K562 (cell line): Measurements from ENCODE around the gene NSRP1. TPM values are rescaled to one million over a fixed set of nuclear protein-coding genes. Genes with fewer than 3 reads are reported as not detected.
A peak's percentile ranks its signal among the peaks of the same experiment; 100 is the strongest.

Experiments used
- ATF1 ChIP-seq, 2 experiments: fragments of 450-650 bp in 1 of 2; IDR thresholded peaks; 2 replicates each; pipeline ENCODE4 v1.6.1; 2016; ENCODE audit warnings: missing compliant biosample characterization in 1 of 2, missing genetic modification characterization in 1 of 2
- CXXC5 ChIP-seq: fragments of 250-450 bp; sonication (Bioruptor Pico); IDR thresholded peaks from 2 replicates; pipeline ENCODE4 v1.8.0; 2022; ENCODE audit warnings: inconsistent platforms, mild to moderate bottlenecking, moderate library complexity
- FOXK1 ChIP-seq: sonication (generic); formaldehyde crosslinking; IDR thresholded peaks from 2 replicates; pipeline ENCODE4 v1.8.0; 2022; ENCODE audit warnings: missing genetic modification reagents, mild to moderate bottlenecking, borderline replicate concordance
- GABPA ChIP-seq: fragments of 200-800 bp; sonication (Bioruptor generic); conservative IDR thresholded peaks from 2 replicates; pipeline ENCODE4 v1.6.1; 2016; ENCODE audit warnings: low read depth, missing genetic modification characterization, missing compliant biosample characterization
- HDAC2 ChIP-seq: fragments of 450-650 bp; IDR thresholded peaks from 2 replicates; pipeline ENCODE4 v1.6.1; 2016; ENCODE audit warnings: mild to moderate bottlenecking
- LARP7 ChIP-seq: fragments of 450-650 bp; IDR thresholded peaks from 2 replicates; pipeline ENCODE4 v1.6.1; 2016
- NRF1 ChIP-seq, 2 experiments: fragments of 450-650 bp; IDR thresholded peaks in 1 of 2; conservative IDR thresholded peaks in 1 of 2; 2 replicates each; pipeline ENCODE4 v1.6.1; 2014; ENCODE audit warnings: mild to moderate bottlenecking in 2 of 2
- PREB ChIP-seq: sonication (generic); formaldehyde crosslinking; IDR thresholded peaks from 2 replicates; pipeline ENCODE4 v1.8.1; 2023; ENCODE audit warnings: mild to moderate bottlenecking, missing genetic modification reagents
- RFX1 ChIP-seq: fragments of 450-650 bp; IDR thresholded peaks from 2 replicates; pipeline ENCODE4 v1.6.1; 2016; ENCODE audit warnings: mild to moderate bottlenecking, moderate library complexity
- TEAD2 ChIP-seq: fragments of 450-650 bp; IDR thresholded peaks from 2 replicates; pipeline ENCODE4 v1.6.1; 2016; ENCODE audit warnings: missing genetic modification characterization, control low read depth, missing compliant biosample characterization
- polyA plus RNA-seq, 8 experiments: library from polyadenylated mRNA; depleted of rRNA in 4 of 8; stranded (reverse) in 5 of 8; unstranded in 3 of 8; fragments of >200 nt; fragmentation: Nextera tagmentation in 2 of 8; fragmentation: Illumina TruSeq in 1 of 8; extraction: Ambion mirVana in 2 of 8; extraction: Trizol in 1 of 8; gene quantifications; 2 replicates each; pipeline versions ENCODE4 v1.2.1 to v1.2.3, GENCODE V29; 2011 to 2014; ENCODE audit warnings: inconsistent platforms in 1 of 8, missing spikeins in 1 of 8
- total RNA-seq, 7 experiments: library from RNA; depleted of rRNA in 6 of 7; stranded (reverse); fragments of >200 nt in 6 of 7; fragmentation: Illumina TruSeq in 2 of 7; extraction: Trizol in 2 of 7; gene quantifications; 2 replicates each; pipeline versions ENCODE4 v1.2.1 to v1.2.3, GENCODE V29; 2011 to 2021; ENCODE audit warnings: low replicate concordance in 1 of 7
- TF ChIP-seq, protein P1 (sequence below): fragments of 450-650 bp; IDR thresholded peaks from 2 replicates; pipeline ENCODE4 v1.6.1; 2016; ENCODE audit warnings: mild to moderate bottlenecking, moderate library complexity
- TF ChIP-seq, protein P2 (sequence below): fragments of 250-450 bp; sonication (Bioruptor Pico); IDR thresholded peaks from 2 replicates; pipeline ENCODE4 v1.5.0; 2021; ENCODE audit warnings: mild to moderate bottlenecking, borderline replicate concordance

NSRP1 gene
- total and polyA plus RNA-seq, 9 of the 15 experiments (the other 6 are each of a cell fraction or from before 2014, with no cell fraction given) = 18.4 to 68.6 (median 32.7) TPM

- TF ChIP-seq, protein P1, sequence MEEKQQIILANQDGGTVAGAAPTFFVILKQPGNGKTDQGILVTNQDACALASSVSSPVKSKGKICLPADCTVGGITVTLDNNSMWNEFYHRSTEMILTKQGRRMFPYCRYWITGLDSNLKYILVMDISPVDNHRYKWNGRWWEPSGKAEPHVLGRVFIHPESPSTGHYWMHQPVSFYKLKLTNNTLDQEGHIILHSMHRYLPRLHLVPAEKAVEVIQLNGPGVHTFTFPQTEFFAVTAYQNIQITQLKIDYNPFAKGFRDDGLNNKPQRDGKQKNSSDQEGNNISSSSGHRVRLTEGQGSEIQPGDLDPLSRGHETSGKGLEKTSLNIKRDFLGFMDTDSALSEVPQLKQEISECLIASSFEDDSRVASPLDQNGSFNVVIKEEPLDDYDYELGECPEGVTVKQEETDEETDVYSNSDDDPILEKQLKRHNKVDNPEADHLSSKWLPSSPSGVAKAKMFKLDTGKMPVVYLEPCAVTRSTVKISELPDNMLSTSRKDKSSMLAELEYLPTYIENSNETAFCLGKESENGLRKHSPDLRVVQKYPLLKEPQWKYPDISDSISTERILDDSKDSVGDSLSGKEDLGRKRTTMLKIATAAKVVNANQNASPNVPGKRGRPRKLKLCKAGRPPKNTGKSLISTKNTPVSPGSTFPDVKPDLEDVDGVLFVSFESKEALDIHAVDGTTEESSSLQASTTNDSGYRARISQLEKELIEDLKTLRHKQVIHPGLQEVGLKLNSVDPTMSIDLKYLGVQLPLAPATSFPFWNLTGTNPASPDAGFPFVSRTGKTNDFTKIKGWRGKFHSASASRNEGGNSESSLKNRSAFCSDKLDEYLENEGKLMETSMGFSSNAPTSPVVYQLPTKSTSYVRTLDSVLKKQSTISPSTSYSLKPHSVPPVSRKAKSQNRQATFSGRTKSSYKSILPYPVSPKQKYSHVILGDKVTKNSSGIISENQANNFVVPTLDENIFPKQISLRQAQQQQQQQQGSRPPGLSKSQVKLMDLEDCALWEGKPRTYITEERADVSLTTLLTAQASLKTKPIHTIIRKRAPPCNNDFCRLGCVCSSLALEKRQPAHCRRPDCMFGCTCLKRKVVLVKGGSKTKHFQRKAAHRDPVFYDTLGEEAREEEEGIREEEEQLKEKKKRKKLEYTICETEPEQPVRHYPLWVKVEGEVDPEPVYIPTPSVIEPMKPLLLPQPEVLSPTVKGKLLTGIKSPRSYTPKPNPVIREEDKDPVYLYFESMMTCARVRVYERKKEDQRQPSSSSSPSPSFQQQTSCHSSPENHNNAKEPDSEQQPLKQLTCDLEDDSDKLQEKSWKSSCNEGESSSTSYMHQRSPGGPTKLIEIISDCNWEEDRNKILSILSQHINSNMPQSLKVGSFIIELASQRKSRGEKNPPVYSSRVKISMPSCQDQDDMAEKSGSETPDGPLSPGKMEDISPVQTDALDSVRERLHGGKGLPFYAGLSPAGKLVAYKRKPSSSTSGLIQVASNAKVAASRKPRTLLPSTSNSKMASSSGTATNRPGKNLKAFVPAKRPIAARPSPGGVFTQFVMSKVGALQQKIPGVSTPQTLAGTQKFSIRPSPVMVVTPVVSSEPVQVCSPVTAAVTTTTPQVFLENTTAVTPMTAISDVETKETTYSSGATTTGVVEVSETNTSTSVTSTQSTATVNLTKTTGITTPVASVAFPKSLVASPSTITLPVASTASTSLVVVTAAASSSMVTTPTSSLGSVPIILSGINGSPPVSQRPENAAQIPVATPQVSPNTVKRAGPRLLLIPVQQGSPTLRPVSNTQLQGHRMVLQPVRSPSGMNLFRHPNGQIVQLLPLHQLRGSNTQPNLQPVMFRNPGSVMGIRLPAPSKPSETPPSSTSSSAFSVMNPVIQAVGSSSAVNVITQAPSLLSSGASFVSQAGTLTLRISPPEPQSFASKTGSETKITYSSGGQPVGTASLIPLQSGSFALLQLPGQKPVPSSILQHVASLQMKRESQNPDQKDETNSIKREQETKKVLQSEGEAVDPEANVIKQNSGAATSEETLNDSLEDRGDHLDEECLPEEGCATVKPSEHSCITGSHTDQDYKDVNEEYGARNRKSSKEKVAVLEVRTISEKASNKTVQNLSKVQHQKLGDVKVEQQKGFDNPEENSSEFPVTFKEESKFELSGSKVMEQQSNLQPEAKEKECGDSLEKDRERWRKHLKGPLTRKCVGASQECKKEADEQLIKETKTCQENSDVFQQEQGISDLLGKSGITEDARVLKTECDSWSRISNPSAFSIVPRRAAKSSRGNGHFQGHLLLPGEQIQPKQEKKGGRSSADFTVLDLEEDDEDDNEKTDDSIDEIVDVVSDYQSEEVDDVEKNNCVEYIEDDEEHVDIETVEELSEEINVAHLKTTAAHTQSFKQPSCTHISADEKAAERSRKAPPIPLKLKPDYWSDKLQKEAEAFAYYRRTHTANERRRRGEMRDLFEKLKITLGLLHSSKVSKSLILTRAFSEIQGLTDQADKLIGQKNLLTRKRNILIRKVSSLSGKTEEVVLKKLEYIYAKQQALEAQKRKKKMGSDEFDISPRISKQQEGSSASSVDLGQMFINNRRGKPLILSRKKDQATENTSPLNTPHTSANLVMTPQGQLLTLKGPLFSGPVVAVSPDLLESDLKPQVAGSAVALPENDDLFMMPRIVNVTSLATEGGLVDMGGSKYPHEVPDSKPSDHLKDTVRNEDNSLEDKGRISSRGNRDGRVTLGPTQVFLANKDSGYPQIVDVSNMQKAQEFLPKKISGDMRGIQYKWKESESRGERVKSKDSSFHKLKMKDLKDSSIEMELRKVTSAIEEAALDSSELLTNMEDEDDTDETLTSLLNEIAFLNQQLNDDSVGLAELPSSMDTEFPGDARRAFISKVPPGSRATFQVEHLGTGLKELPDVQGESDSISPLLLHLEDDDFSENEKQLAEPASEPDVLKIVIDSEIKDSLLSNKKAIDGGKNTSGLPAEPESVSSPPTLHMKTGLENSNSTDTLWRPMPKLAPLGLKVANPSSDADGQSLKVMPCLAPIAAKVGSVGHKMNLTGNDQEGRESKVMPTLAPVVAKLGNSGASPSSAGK = no peak
- TF ChIP-seq PREB (0 out of 2 replicates have a peak, but pooled peaks have one; percentile 44), TEAD2 (tag) (no peak), CXXC5 (CRISPR knock-in tag) (peak; percentile 80), ATF1 (CRISPR knock-in tag; IDR thresholded peaks at IDR 0.05) (no peak), ATF1 (tag; IDR thresholded peaks at IDR 0.05) (peak; percentile 71), FOXK1 (CRISPR knock-in tag) (peak; percentile 76; the same call in 1 of the 2 replicates), LARP7 (no peak), NRF1 (conservative IDR thresholded peaks at IDR 0.05 in 1 of 2, IDR thresholded peaks at IDR 0.05 in 1 of 2) (peak; percentile 37 to 49; a peak in 2 of 4 replicates), RFX1 (peak; percentile 87), HDAC2 (peak; percentile 87; the same call in 1 of the 2 replicates), GABPA (0 out of 2 replicates have a peak, but pooled peaks have one; percentile 12)
- TF ChIP-seq, protein P2, sequence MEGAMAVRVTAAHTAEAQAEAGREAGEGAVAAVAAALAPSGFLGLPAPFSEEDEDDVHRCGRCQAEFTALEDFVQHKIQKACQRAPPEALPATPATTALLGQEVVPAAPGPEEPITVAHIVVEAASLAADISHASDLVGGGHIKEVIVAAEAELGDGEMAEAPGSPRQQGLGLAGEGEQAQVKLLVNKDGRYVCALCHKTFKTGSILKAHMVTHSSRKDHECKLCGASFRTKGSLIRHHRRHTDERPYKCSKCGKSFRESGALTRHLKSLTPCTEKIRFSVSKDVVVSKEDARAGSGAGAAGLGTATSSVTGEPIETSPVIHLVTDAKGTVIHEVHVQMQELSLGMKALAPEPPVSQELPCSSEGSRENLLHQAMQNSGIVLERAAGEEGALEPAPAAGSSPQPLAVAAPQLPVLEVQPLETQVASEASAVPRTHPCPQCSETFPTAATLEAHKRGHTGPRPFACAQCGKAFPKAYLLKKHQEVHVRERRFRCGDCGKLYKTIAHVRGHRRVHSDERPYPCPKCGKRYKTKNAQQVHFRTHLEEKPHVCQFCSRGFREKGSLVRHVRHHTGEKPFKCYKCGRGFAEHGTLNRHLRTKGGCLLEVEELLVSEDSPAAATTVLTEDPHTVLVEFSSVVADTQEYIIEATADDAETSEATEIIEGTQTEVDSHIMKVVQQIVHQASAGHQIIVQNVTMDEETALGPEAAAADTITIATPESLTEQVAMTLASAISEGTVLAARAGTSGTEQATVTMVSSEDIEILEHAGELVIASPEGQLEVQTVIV (CRISPR knock-in tag) = no peak
These were observed 11.9 kb upstream of the NSRP1 start (continued) for GRCh38 chr17:30104575-30105339.
